Vagina (tissue), 2 donors: ENCODE data around the gene CNTF. TPM values are rescaled to one million over a fixed set of nuclear protein-coding genes. Genes with fewer than 3 reads are reported as not detected.
A peak's percentile ranks its signal among the peaks of the same experiment; 100 is the strongest.

Experiments
- DNase-seq, 2 donors: peaks; one replicate each; pipeline ENCODE4 v3.0.0-alpha.2; 2017; ENCODE audit errors: extremely low spot score in 2 of 2
- H3K27ac ChIP-seq: fragments of 200-600 bp; sonication (generic); one replicate; pipeline ENCODE4 v1.5.1; 2019
- H3K27me3 ChIP-seq: fragments of 200-600 bp; sonication (generic); one replicate; pipeline ENCODE4 v1.5.1; 2019
- H3K36me3 ChIP-seq, 2 donors: fragments of 200-600 bp; sonication (generic); one replicate each; pipeline ENCODE4 v1.5.1; 2017 to 2019
- H3K4me1 ChIP-seq: fragments of 200-600 bp; sonication (generic); one replicate; pipeline ENCODE4 v1.5.1; 2019
- H3K4me3 ChIP-seq, 2 donors: fragments of 200-600 bp; sonication (generic); 1 replicate in 1 of 2; 2 replicates in 1 of 2; pipeline ENCODE4 v1.5.1; 2016 to 2019
- H3K9me3 ChIP-seq: fragments of 200-600 bp; sonication (generic); one replicate; pipeline ENCODE4 v1.5.1; 2019
- CTCF ChIP-seq, 3 experiments: fragments of 450-650 bp in 2 of 3; fragments of 200-600 bp in 1 of 3; sonication (generic) in 1 of 3; IDR thresholded peaks; one replicate each; pipeline ENCODE4 v1.5.1; 2017 to 2019; ENCODE audit warnings: antibody characterized with exemption in 3 of 3, mild to moderate bottlenecking in 2 of 3, moderate library complexity in 2 of 3
- POLR2A ChIP-seq, 2 donors: fragments of 450-650 bp; IDR thresholded peaks; one replicate each; pipeline ENCODE4 v1.6.1; 2017; ENCODE audit warnings: antibody characterized with exemption in 2 of 2, mild to moderate bottlenecking in 2 of 2, moderate library complexity in 2 of 2
- POLR2AphosphoS5 ChIP-seq, 2 donors: sonication (generic); formaldehyde crosslinking; IDR thresholded peaks; one replicate each; pipeline ENCODE4 v1.9.0; 2017; ENCODE audit warnings: antibody characterized with exemption in 2 of 2, mild to moderate bottlenecking in 2 of 2, low read depth in 1 of 2; ENCODE audit not compliant: insufficient read depth in 1 of 2
- intact Hi-C: fragments of 100-400 bp; cut with DNase I; formaldehyde crosslinking; loops from one replicate; pipeline ENCODE4 v1.15.1; 2023
- total RNA-seq: library from RNA; depleted of rRNA; stranded (reverse); fragments of >200 nt; gene quantifications from one replicate; pipeline ENCODE4 v1.2.3, GENCODE V29; 2016

The CNTF gene
- total RNA-seq, 1 donor from 2014 or later: not detected

GRCh38 chr11:58628446-58628845, 6.0 kb downstream of the CNTF start:
- H3K36me3 ChIP-seq: peaks cover 0 to 15% of the 10 kb centered on the region in 2 donors
- peaks cover 19% of the 10 kb centered on the region for H3K4me1 ChIP-seq
- DNase-seq: no peak
- H3K27ac ChIP-seq: peak overlapping the region; percentile 6
- intact Hi-C loops: no loop called here
- no peaks in the 10 kb centered on the region for H3K27me3 ChIP-seq
- TF ChIP-seq CTCF (IDR thresholded peaks at IDR 0.05) (no peak), POLR2AphosphoS5 (IDR thresholded peaks at IDR 0.05; ENCODE audit: insufficient read depth in 1 of 2, low read depth in 1 of 2) (no peak)
- H3K9me3 ChIP-seq: no peaks in the 10 kb centered on the region
- H3K4me3 ChIP-seq: no peak overlapping the region

- H3K27me3 ChIP-seq: no peaks in the 10 kb centered on the region
- H3K4me1 ChIP-seq: peaks cover 19% of the 10 kb centered on the region
- no peaks in the 10 kb centered on the region for H3K9me3 ChIP-seq
- intact Hi-C loops: loop anchor here (1.0 kb wide), 1 partner anchor 25 kb away; no protein-coding TSS in a partner anchor
- H3K36me3 ChIP-seq: peaks cover 0 to under 1% of the 10 kb centered on the region in 2 donors
- no peak overlapping the region for H3K4me3 ChIP-seq
- H3K27ac ChIP-seq: no peak overlapping the region
- no peak for TF ChIP-seq CTCF (IDR thresholded peaks at IDR 0.05)
- no peak for TF ChIP-seq POLR2AphosphoS5 (IDR thresholded peaks at IDR 0.05; ENCODE audit: insufficient read depth in 1 of 2, low read depth in 1 of 2)
- no peak for TF ChIP-seq POLR2A (IDR thresholded peaks at IDR 0.05)
- DNase-seq: no peak
These were observed 7.4 kb downstream of the CNTF start for GRCh38 chr11:58629857-58630256.

GRCh38 chr11:58631378-58631777, 8.9 kb downstream of the CNTF start:
- no peak for TF ChIP-seq POLR2AphosphoS5 (IDR thresholded peaks at IDR 0.05; ENCODE audit: insufficient read depth in 1 of 2, low read depth in 1 of 2)
- TF ChIP-seq POLR2A (IDR thresholded peaks at IDR 0.05): no peak
- no peak for TF ChIP-seq CTCF (IDR thresholded peaks at IDR 0.05)
- Histone ChIP-seq H3K4me1 (peaks cover 19% of the 10 kb centered on the region), H3K27ac (no peak overlapping the region), H3K36me3 (no peaks in the 10 kb centered on the region), H3K27me3 (no peaks in the 10 kb centered on the region), H3K9me3 (no peaks in the 10 kb centered on the region), H3K4me3 (no peak overlapping the region)
- intact Hi-C loops: no loop called here
- DNase-seq: no peak

- DNase-seq: no peak
- Histone ChIP-seq H3K27me3 (no peaks in the 10 kb centered on the region), H3K4me1 (peaks cover 11% of the 10 kb centered on the region), H3K36me3 (no peaks in the 10 kb centered on the region), H3K27ac (no peak overlapping the region), H3K9me3 (no peaks in the 10 kb centered on the region), H3K4me3 (no peak overlapping the region)
- intact Hi-C loops: no loop called here
- TF ChIP-seq POLR2AphosphoS5 (IDR thresholded peaks at IDR 0.05; ENCODE audit: insufficient read depth in 1 of 2, low read depth in 1 of 2): no peak
- no peak for TF ChIP-seq CTCF (IDR thresholded peaks at IDR 0.05)
- no peak for TF ChIP-seq POLR2A (IDR thresholded peaks at IDR 0.05)
These were observed 10.0 kb downstream of the CNTF start for GRCh38 chr11:58632510-58632909.

GRCh38 chr11:58636587-58636986, 14.1 kb downstream of the CNTF start:
- TF ChIP-seq CTCF (IDR thresholded peaks at IDR 0.05) (no peak), POLR2AphosphoS5 (IDR thresholded peaks at IDR 0.05; ENCODE audit: insufficient read depth in 1 of 2, low read depth in 1 of 2) (no peak), POLR2A (IDR thresholded peaks at IDR 0.05) (no peak)

More at GRCh38 chr11:58636587-58636986, 14.1 kb downstream of the CNTF start:
- Histone ChIP-seq H3K27ac (no peak overlapping the region), H3K4me3 (no peak overlapping the region), H3K27me3 (no peaks in the 10 kb centered on the region), H3K9me3 (no peaks in the 10 kb centered on the region), H3K36me3 (no peaks in the 10 kb centered on the region), H3K4me1 (no peaks in the 10 kb centered on the region)
- DNase-seq: no peak
- intact Hi-C loops: no loop called here
